NCI-H2107 treated with DMSO at 0.1 percent for 48 hours (cell line): ENCODE data around the gene EDN3.

Experiments
- DNase-seq: peaks from one replicate; lab custom pipeline; 2025; ENCODE audit not compliant: unreplicated experiment; lab: John Stamatoyannopoulos, UW

EDN3 gene

DNA sequence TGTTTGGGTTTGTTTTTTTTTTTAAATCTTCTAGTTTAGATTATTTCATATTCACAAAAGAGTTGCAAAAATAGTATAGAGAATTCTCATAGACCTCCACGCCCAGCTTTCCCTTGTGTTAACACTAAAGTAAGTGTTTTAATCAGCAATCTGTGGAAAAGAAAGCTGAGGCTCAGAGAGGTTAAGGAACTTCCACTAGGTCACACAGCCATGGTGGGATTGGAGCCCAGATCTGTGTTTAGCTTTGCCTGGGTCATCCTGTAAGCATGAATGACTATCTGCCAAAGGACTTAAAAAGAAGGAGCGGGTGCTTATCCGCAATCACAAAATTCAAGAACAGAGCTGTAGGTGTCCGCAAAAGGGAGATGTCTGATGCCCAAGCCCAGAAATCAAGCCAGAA is 60.5 kb downstream of the EDN3 start:
- no peak for DNase-seq

DNA sequence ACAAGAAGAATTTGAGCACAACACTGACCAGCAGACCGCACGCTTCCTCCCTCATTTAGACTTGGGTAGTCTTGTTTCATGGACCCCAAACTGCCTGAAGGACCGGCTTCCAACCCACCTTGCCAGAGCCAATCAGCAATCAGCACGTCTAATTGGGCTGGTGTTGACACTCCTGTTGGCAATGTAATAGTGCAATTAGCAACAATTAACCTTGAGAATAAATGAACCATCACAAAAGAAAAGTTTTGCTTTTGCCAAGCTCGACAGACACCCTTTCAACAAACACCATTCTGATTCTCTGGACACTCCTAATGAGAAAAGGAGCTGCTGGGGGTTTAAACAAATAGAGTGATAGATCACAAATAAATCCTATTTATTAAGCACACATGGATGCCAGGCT is 61.0 kb downstream of the EDN3 start:
- no peak for DNase-seq

DNA sequence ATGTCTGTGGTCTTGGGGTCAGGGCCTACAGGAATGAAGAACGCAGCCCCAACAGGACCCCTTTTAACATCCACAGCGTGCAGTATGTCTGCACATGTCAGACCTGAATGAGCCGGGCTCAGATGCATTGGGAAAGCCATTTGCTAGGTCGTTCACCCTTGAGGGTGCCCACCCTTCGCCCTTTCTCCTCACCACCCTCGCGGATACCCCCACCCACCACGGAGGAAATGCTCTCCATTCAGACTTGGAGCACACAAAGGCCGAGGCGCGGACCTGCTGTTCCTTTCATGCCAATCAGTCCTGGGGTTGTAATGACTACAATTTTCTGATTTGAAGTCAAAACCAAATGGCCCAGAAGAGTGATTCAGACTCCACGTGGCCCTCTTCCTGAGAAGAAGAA is 62.7 kb downstream of the EDN3 start:
- DNase-seq: no peak

GRCh38 chr20:59364611-59365010 is 64.2 kb downstream of the EDN3 start:
- no peak for DNase-seq

DNA sequence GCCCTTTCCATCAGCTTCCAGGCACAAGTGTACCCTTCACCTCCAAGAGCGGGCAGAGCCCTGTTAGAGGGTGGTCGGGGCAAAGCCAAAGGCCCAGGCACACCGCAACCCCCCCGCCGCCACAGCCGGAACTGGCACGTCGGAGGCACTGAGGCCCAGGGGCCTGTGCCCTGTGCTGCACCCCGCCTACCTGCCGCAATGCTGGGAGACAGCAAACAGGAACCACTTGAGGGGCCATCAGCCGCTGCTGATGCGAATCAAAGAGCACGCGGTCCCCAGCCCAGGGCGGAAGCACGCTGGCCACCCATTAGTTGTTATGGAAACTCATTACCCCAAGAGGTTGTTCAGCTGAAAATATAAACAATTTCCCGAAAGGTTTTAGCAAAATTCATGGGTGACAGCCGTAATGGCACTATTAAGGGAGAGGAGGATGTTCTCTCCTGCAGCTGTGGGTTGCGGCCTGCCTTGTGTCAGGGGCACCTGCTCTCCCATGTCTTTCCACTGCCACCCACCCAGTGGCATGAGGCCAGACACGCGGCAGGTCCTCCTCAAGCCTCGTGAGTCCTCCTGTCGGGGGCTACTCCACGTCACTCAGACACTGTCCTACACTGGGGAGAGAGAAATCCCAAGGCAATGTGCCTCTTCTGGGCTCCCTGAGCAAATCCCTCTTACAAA is 65.3 kb downstream of the EDN3 start:
- DNase-seq: no peak

DNA sequence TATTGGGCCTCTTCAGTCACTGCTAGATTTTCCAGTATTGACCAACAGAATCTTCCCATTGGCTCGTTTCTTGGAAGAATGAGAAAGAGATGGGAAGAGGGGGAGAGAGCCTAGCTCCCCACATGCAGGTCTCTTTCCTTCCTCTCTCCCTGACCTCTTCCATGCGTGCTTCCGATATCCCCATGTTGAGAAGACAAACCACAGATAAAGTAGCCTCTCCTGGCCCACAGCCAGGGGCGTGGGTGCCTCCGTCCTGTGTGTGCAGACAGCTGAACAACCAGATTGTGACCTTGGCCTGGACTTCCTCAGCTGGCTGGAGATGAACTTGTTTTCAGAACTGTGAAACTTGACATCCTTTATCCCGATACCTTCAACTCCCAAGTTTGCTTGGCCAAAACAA is 71.0 kb downstream of the EDN3 start:
- no peak for DNase-seq

GRCh38 chr20:59374261-59374660 is 73.8 kb downstream of the EDN3 start:
- DNase-seq: no peak

- no peak for DNase-seq
Observed at GRCh38 chr20:59375541-59375940, 75.1 kb downstream of the EDN3 start.
